RKO (cell line): ENCODE measurements around the gene MARCHF3.
"Not testable (repeated sequence)": the region's sequence is repeated elsewhere in the genome, so short reads cannot be mapped to it uniquely, and the experiment has no call there.

ENCODE experiments used
- DNase-seq: peaks from one replicate; pipeline ENCODE4 v3.0.0-alpha.2; 2016; ENCODE audit warnings: low spot score

MARCHF3 gene

GRCh38 chr5:127011961-127012644, 18.3 kb downstream of the MARCHF3 start:
- peak; percentile 7 for DNase-seq

DNA sequence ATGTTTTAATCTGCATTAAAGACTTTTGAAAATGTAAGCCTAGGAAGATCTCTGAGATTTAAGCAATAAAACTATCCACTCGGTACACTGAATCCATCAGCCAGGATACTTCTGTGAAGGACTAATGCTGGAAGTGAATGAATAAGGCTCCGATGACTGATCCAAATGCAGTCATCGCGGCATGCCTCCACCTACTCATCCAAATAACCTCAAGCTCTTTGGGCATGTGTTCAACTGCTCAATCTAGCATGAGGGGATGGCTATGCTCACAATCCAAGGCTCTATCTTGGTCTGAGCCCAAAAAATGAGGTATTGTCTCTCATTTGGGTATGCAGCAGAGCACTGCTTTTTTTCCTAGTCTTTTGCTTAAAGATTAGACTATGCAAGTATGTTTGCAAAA, 19.2 kb downstream of the MARCHF3 start:
- DNase-seq: peak; percentile 85

GRCh38 chr5:127010362-127010761, 20.0 kb downstream of the MARCHF3 start:
- no peak for DNase-seq

DNA sequence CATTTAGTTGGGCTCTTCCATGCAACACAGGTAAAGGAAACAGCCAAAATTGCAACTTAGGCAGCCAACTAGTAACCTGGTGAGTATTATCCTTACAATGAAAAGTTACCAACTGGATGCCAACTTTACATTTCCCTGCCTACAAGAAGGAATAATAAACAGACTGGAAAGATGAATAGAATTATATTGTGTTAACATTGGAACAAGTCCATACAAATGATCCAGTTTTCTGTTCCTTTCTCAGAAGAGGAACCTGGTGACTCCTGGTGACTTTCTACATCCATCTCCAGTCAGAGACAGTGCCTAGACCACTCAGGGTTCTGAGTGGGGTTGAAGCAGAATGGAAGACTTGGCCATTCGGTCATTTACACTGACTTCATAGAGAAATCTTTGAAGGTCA, 20.6 kb downstream of the MARCHF3 start:
- DNase-seq: no peak

- no peak for DNase-seq
These were observed 21.9 kb downstream of the MARCHF3 start for GRCh38 chr5:127008300-127008975.

GRCh38 chr5:127007522-127007921, 22.8 kb downstream of the MARCHF3 start:
- no peak for DNase-seq

GRCh38 chr5:127006744-127007143, 23.6 kb downstream of the MARCHF3 start:
- no peak for DNase-seq

DNA sequence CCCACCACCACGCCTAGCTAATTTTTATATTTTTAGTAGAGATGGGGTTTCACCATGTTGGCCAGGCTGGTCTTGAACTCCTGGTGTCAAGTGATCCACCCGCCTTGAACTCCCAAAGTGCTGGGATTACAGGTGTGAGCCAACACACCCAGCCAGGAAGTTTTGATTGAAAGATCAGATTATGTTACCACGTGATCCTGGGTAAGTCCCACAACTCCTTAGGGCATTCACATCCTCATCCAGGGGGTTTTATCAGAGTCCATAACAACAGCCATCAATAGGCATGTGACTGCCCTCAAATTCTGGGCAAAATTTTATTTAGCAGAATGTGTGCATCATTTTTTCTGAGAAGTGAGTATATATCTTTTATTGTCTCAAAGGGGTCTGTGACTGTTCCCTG, 25.1 kb downstream of the MARCHF3 start:
- DNase-seq: not testable (repeated sequence)

GRCh38 chr5:127004721-127005120, 25.6 kb downstream of the MARCHF3 start:
- DNase-seq: no peak

DNA sequence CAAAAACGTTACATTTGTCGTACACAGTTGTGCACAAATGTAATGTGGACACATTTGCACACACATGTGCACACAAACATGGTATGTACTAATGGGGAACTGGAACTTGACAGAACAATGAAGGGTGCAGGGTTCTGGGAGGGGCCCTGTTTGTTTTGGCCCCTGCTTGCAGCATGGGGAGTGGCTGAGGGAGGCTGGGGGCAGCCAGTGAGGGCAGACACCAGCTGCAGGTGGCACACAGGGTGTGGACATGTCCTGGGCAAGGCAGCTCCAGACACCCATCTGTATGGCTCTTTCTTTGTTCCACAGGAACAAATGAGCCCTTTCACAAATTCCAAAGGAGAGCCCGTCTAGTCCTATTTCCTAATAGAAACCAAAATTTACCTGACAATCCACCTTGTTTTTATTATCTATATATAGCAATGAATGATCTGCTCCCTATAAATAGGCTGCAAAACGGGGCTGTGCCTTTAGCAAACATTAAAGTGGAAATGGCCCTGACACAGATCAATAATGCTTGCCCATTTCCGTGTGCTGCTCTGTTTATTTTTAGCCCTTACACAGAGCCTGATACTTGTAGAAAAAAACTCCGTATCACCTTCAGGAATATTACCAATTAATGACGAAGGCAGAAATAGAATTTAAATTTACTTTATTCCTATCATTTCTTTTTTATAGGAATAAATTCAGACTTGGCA, 26.4 kb downstream of the MARCHF3 start:
- no peak for DNase-seq

GRCh38 chr5:127002390-127002789, 28.0 kb downstream of the MARCHF3 start:
- DNase-seq: no peak

DNA sequence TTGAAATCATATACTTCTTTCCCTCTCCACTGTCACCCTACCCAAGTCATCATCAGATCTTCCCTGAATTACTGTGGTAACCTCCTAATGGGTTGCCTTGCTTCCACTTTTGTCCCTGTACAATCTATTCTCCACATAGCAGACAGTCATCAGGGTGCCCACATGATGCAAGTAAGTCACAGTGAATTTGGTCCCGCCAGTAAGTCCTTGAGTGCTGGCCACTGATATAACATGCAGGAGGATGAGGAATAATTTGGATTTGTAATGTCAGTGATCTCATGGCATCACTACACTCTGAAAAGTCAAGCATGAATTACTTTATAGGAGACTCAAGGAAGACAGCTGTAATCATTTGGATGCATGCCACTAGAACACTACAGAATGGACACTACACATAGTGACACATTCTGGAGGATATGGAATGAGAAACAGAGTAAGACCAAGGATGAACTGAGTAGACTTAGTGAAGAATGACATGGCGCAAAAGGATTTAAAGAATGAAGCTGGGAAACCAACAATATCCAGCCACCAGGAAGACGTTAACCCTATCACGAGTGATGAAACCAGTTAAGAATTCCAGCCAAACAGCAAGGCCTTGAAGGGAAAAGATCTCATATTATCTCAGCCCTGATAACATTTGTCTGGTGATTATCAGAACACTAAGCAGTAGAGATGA, 28.6 kb downstream of the MARCHF3 start:
- peak; percentile 40 for DNase-seq

DNA sequence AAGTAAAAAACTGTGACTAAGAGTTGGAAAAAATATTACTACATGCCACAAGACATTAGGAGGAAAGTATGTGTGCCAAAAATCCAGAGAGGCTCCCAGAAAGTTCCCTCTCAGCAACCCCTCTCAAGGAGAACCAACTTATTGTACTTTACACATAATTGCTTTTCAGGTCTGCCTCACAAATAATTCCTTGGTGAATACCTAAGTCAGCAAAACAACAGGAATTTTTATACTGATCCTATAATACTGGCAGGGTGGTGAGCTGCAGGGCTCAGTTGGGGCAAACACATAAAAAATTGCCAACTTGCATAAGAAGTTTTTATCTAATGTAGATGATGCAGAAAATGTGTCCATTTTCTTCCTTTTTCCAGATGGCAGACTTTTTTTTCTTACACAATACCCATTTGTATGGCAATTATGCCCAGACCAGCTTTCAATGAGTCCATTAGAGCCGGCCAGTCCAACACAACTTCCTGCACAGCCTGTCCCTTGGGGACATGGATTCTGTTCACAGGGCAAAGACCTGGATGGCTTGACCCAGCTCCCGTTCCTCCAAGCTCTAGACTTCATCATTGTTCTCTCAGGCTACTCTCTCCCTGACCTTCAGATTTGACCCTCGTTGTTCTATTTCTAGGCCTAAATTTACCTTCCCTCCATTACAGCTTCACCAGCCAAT, 31.3 kb downstream of the MARCHF3 start:
- no peak for DNase-seq

DNA sequence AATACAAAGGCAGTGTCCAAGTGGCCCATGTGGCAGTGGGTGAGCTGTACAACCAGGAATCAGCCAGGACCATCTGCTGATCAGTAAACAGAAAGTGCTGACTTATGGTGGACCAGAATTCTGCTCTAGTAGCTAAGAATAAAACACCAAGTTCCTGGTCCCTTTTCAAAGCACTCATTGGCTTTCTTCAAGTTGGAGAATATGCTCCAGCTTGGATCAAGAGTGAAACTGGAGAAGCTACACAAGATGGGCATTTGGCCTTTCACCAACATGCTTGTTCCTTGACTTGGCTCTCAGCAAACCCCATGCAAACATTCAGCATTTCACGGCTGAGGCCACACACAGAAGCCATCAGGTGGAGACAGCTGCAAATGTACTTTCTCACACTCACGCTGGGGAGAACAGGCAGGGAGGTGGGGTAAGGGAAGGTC, 32.1 kb downstream of the MARCHF3 start:
- no peak for DNase-seq

DNA sequence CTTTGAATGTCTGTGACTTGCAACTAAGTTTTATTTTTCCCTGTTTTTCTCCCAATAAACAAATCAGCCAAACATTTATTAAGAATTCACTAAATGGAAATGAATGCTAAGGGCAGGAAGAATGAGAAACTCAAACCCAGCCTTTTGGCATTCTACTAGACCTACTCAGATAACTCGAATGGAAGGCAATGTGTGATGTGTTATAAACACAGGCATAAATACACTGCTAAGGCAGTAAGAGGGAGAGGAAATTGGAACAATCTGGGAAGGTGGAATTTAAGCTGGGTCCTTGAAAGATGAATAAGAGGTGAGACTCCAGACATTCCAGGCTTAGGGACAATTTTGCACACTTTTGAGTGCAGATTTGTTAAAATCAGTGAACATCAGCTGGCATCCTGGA, 34.7 kb downstream of the MARCHF3 start:
- DNase-seq: no peak

- no peak for DNase-seq
These were observed 35.3 kb downstream of the MARCHF3 start for GRCh38 chr5:126995039-126995438.

GRCh38 chr5:126994485-126994884, 35.9 kb downstream of the MARCHF3 start:
- DNase-seq: no peak

DNA sequence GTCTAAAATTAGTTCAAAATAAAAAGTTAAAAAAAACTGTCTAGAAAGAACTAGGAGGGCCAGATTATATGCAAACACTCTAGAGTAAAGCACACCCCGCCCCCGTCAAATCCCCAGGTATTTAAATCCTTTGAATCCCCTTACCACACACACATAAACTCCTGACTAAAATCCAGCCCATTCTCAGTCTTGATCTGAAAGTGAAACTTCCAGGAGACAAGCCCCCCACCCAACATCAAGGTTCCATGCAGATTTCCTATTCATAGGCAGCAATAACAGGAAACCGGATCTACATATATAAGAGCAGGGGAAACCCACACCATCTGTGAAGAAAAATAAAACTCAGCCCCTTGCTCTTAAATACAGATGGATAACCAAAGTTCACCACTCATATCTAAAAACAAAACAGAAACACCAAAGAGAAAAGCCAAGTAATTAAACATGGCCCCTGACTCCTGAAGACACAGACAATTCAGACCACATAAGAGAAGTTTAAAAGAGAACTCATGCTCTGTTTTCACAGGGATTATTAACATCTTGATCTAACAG, 42.3 kb downstream of the MARCHF3 start:
- DNase-seq: no peak

- DNase-seq: no peak
These were observed 43.0 kb downstream of the MARCHF3 start for GRCh38 chr5:126987271-126987899.

GRCh38 chr5:126984632-126985031, 45.7 kb downstream of the MARCHF3 start:
- no peak for DNase-seq

DNA sequence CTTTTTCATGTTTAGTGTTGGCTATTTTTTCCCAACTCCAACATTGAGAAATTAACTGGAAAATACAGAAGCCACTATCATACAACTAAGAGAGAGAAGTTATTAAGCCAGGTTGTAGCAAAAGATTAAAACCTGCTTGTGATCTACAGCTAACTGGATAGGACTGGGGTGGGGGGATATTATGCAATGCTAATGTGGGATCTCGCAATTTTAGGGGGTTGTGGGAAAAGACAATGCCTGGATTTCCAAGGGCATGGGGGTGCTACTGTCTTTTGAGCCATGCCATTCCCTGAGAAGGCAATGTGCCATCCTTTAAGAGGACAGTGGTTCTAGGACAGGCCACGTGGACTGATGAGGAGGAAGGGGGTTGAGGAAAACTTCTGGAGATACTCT, 46.5 kb downstream of the MARCHF3 start:
- DNase-seq: no peak
